ENCODE measurements around the gene NR1H2.

DNA sequence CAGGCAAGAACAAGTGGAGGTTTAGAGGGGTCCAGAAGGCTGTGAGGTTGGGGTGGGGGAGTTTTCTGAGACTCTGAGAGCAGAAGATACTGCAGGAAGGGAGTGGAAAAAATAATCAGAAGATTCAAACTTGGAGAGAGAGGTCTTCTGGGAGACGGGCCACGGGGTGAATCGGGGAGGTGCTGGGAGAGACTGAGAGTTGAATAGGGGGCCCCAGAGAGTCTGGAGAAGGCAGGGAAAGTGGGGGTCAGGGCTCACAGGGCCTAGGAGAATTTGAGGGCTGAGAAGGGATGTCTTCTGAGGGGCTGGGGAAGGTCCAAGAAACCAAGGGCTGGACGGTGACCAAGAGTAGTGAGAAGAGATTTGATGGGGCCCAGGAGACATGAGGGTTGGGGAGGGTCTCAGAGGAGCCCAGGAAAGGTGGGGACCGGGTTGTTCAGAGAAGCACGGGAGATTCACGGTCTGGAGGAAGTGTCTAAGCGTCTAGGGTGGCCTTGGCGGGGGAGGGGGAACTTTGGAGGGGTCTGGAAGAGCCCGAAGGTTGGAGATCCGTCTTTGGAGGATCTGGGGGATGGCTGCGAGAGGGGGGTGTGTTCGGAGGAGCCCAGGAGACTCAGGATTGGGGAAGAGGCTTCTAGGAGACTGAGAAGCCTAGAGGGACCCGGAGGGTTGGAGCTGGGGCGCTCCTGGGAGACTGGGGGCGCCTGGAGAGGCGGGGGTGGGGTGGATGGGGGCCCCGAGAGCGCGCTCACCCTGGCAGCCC is 48.6 kb upstream of the NR1H2 start:
- no peak for TF ChIP-seq POLR2A (IDR thresholded peaks at IDR 0.05)
- TF ChIP-seq CTCF (IDR thresholded peaks at IDR 0.05), result no peak
